Esophagus muscularis mucosa (tissue), 4 donors: Measurements from ENCODE around the gene DENND6B. TPM values are rescaled to one million over a fixed set of nuclear protein-coding genes. Genes with fewer than 3 reads are reported as not detected.
A peak's percentile ranks its signal among the peaks of the same experiment; 100 is the strongest.

Experiments
- DNase-seq: peaks from one replicate; pipeline ENCODE4 v3.0.0-alpha.2; 2017; ENCODE audit errors: extremely low spot score
- H3K27ac ChIP-seq, 4 donors: fragments of 200-600 bp; sonication (generic); replicated peaks in 1 of 4; 1 replicate in 3 of 4; 2 replicates in 1 of 4; pipeline ENCODE4 v1.5.1; 2016 to 2019; ENCODE audit warnings: mild to moderate bottlenecking in 1 of 4
- H3K27me3 ChIP-seq, 4 donors: fragments of 200-600 bp; sonication (generic); one replicate each; pipeline versions ENCODE4 v1.5.1 to v1.6.0; 2016 to 2019
- H3K36me3 ChIP-seq, 4 donors: fragments of 200-600 bp; sonication (generic); one replicate each; pipeline ENCODE4 v1.5.1; 2016 to 2019
- H3K4me1 ChIP-seq, 4 donors: fragments of 200-600 bp; sonication (generic); one replicate each; pipeline ENCODE4 v1.5.1; 2016 to 2019
- H3K4me3 ChIP-seq, 4 donors: fragments of 200-600 bp; sonication (generic); 1 replicate in 2 of 4; 2 replicates in 2 of 4; pipeline ENCODE4 v1.5.1; 2016 to 2019; ENCODE audit warnings: mild to moderate bottlenecking in 4 of 4, moderate library complexity in 1 of 4
- H3K9me3 ChIP-seq, 4 donors: fragments of 200-600 bp; sonication (generic); 1 replicate in 3 of 4; 2 replicates in 1 of 4; pipeline ENCODE4 v1.5.1; 2016 to 2019
- CTCF ChIP-seq, 3 experiments: fragments of 200-600 bp in 2 of 3; fragments of 450-650 bp in 1 of 3; sonication (generic) in 2 of 3; IDR thresholded peaks; one replicate each; pipeline ENCODE4 v1.5.1; 2017 to 2019; ENCODE audit warnings: antibody characterized with exemption in 3 of 3, mild to moderate bottlenecking in 2 of 3, moderate library complexity in 1 of 3
- EP300 ChIP-seq: sonication (generic); formaldehyde crosslinking; IDR thresholded peaks from one replicate; pipeline ENCODE4 v1.6.1; 2017; ENCODE audit warnings: antibody characterized with exemption
- POLR2A ChIP-seq: fragments of 450-650 bp; IDR thresholded peaks from one replicate; pipeline ENCODE4 v1.6.1; 2017; ENCODE audit warnings: antibody characterized with exemption, moderate library complexity, mild to moderate bottlenecking, low read depth
- POLR2AphosphoS5 ChIP-seq, 2 donors: sonication (generic); formaldehyde crosslinking; IDR thresholded peaks; one replicate each; pipeline ENCODE4 v1.6.1; 2017; ENCODE audit warnings: antibody characterized with exemption in 2 of 2
- whole genome bisulfite sequencing: methylation state at CpG from one replicate; pipeline ENCODE4 v1.1.5; 2018; 5-methylcytosine and 5-hydroxymethylcytosine counted together
- intact Hi-C: fragments of 100-400 bp; cut with DNase I; formaldehyde crosslinking; loops from one replicate; pipeline ENCODE4 v1.15.1; 2023
- total RNA-seq, 4 donors: library from RNA; depleted of rRNA; stranded (reverse); fragments of >200 nt; gene quantifications; one replicate each; pipeline versions ENCODE4 v1.1.0 to v1.2.1, GENCODE V29; 2016

DENND6B gene
- total RNA-seq, 4 donors from 2014 or later = 1.7 to 3.8 (median 2.5) TPM

GRCh38 chr22:50310031-50310722 is 16.6 kb downstream of the DENND6B start:
- Histone ChIP-seq H3K27ac (no peak overlapping the region), H3K27me3 (no peaks in the 10 kb centered on the region), H3K4me1 (peaks cover 38 to 57% (median 44%) of the 10 kb centered on the region in 4 donors), H3K9me3 (no peaks in the 10 kb centered on the region), H3K36me3 (peaks cover 0 to 7% (median 0%) of the 10 kb centered on the region in 4 donors), H3K4me3 (no peak overlapping the region)
- intact Hi-C loops = no loop called here
- no peak for DNase-seq
- 91% methylated on average over 21 of the region's 21 CpGs for WGBS
- no peak for TF ChIP-seq POLR2AphosphoS5 (IDR thresholded peaks at IDR 0.05)

- intact Hi-C loops = loop anchor here (2.0 kb wide), 1 partner anchor 17 kb away; the partner anchor contains the start of gene DENND6B
- no peak for DNase-seq
- H3K27me3 ChIP-seq = no peaks in the 10 kb centered on the region
- 70% methylated on average over 2 of the region's 7 CpGs for WGBS
- H3K9me3 ChIP-seq = no peaks in the 10 kb centered on the region
- TF ChIP-seq CTCF (IDR thresholded peaks at IDR 0.05) = no peak
- no peak for TF ChIP-seq POLR2A
- no peak for TF ChIP-seq EP300
- no peak for TF ChIP-seq POLR2AphosphoS5 (IDR thresholded peaks at IDR 0.05)
- peaks cover 39 to 57% (median 50%) of the 10 kb centered on the region in 4 donors for H3K4me1 ChIP-seq
- H3K4me3 ChIP-seq = no peak overlapping the region
- H3K27ac ChIP-seq = peak overlapping the region; percentile 81 to 93 (median 87)
- peaks cover 0 to 7% (median 0%) of the 10 kb centered on the region in 4 donors for H3K36me3 ChIP-seq
Observed at GRCh38 chr22:50309601-50309991, 17.2 kb downstream of the DENND6B start.

GRCh38 chr22:50308986-50309600 is 17.7 kb downstream of the DENND6B start:
- peaks cover 0 to 7% (median 0%) of the 10 kb centered on the region in 4 donors for H3K36me3 ChIP-seq
- WGBS = 36% methylated on average over 3 of the region's 9 CpGs
- H3K9me3 ChIP-seq = no peaks in the 10 kb centered on the region
- no peak overlapping the region for H3K4me3 ChIP-seq
- no peaks in the 10 kb centered on the region for H3K27me3 ChIP-seq
- peaks cover 39 to 57% (median 53%) of the 10 kb centered on the region in 4 donors for H3K4me1 ChIP-seq
- TF ChIP-seq CTCF (IDR thresholded peaks at IDR 0.05) (no peak), POLR2AphosphoS5 (IDR thresholded peaks at IDR 0.05) (no peak), POLR2A (no peak)
- H3K27ac ChIP-seq = peak overlapping the region; percentile 81 to 93 (median 87)
- no peak for DNase-seq
- intact Hi-C loops = loop anchor here (2.0 kb wide), 1 partner anchor 18 kb away; the partner anchor contains the start of gene DENND6B

GRCh38 chr22:50308597-50308935 is 18.2 kb downstream of the DENND6B start:
- peak overlapping the region in 2 of 4 donors; percentile 1 to 19 for H3K4me3 ChIP-seq
- intact Hi-C loops = loop anchor here (2.0 kb wide), 1 partner anchor 18 kb away; the partner anchor contains the start of gene DENND6B
- TF ChIP-seq EP300 = no peak
- TF ChIP-seq POLR2AphosphoS5 (IDR thresholded peaks at IDR 0.05) = peak; percentile 52 to 63
- no peak for TF ChIP-seq POLR2A
- TF ChIP-seq CTCF (IDR thresholded peaks at IDR 0.05) = no peak
- no peaks in the 10 kb centered on the region for H3K9me3 ChIP-seq
- 38% methylated on average over 4 of the region's 7 CpGs for WGBS
- peak; percentile 95 for DNase-seq
- peaks cover 0 to 7% (median 0%) of the 10 kb centered on the region in 4 donors for H3K36me3 ChIP-seq
- H3K4me1 ChIP-seq = peaks cover 41 to 58% (median 56%) of the 10 kb centered on the region in 4 donors
- peak overlapping the region; percentile 81 to 93 (median 87) for H3K27ac ChIP-seq
- no peaks in the 10 kb centered on the region for H3K27me3 ChIP-seq

GRCh38 chr22:50307890-50308596 is 18.8 kb downstream of the DENND6B start:
- Histone ChIP-seq H3K36me3 (peaks cover 0 to 7% (median 0%) of the 10 kb centered on the region in 4 donors), H3K27ac (peak overlapping the region; percentile 81 to 93 (median 87)), H3K4me3 (peak overlapping the region in 3 of 4 donors; percentile 1 to 23 (median 19)), H3K27me3 (no peaks in the 10 kb centered on the region), H3K4me1 (peaks cover 46 to 64% (median 60%) of the 10 kb centered on the region in 4 donors), H3K9me3 (no peaks in the 10 kb centered on the region)
- no peak for DNase-seq
- 26% methylated on average over 10 of the region's 19 CpGs for WGBS
- no peak for TF ChIP-seq CTCF (IDR thresholded peaks at IDR 0.05)
- intact Hi-C loops = loop anchor here (2.0 kb wide), 1 partner anchor 19 kb away; the partner anchor contains the start of gene DENND6B
